Adrenal gland (tissue), 12 donors: ENCODE measurements around the gene OPCML. TPM values are rescaled to one million over a fixed set of nuclear protein-coding genes. Genes with fewer than 3 reads are reported as not detected.

Source experiments
- DNase-seq, 7 donors: peaks; one replicate each; pipeline ENCODE4 v3.0.0-alpha.2; 2019 to 2020
- H3K27ac ChIP-seq, 5 donors: fragments of 200-600 bp; sonication (generic) in 4 of 5; 1 replicate in 3 of 5; 2 replicates in 2 of 5; pipeline versions ENCODE4 v1.5.1 to v1.8.0; 2016 to 2020; ENCODE audit warnings: mild to moderate bottlenecking in 1 of 5
- H3K27me3 ChIP-seq: fragments of 200-600 bp; 2 replicates; pipeline ENCODE4 v1.8.0; 2021
- H3K36me3 ChIP-seq, 2 donors: fragments of 200-600 bp; replicated peaks in 1 of 2; 1 replicate in 1 of 2; 2 replicates in 1 of 2; pipeline versions ENCODE4 v1.5.1 to v1.8.0; 2018 to 2022
- H3K4me1 ChIP-seq, 2 donors: fragments of 200-600 bp; replicated peaks in 1 of 2; 1 replicate in 1 of 2; 2 replicates in 1 of 2; pipeline versions ENCODE4 v1.5.1 to v1.8.0; 2018 to 2021
- H3K4me3 ChIP-seq, 4 donors: fragments of 200-600 bp; sonication (generic) in 3 of 4; one replicate each; pipeline ENCODE4 v1.5.1; 2016 to 2018
- H3K9me3 ChIP-seq, 3 donors: fragments of 200-600 bp; sonication (generic) in 1 of 3; replicated peaks in 1 of 3; 1 replicate in 2 of 3; 2 replicates in 1 of 3; pipeline versions ENCODE4 v1.5.1 to v1.8.0; 2016 to 2021
- CTCF ChIP-seq, 6 experiments: fragments of 450-650 bp in 4 of 6; fragments of 200-600 bp in 2 of 6; sonication (generic) in 1 of 6; IDR thresholded peaks; 1 replicate in 5 of 6; 2 replicates in 1 of 6; pipeline versions ENCODE4 v1.5.1 to v1.8.0; 2016 to 2021; ENCODE audit warnings: antibody characterized with exemption in 6 of 6, mild to moderate bottlenecking in 2 of 6, moderate library complexity in 1 of 6
- POLR2A ChIP-seq, 2 donors: fragments of 450-650 bp; IDR thresholded peaks; one replicate each; pipeline ENCODE4 v1.6.1; 2017; ENCODE audit warnings: antibody characterized with exemption in 2 of 2, mild to moderate bottlenecking in 2 of 2, moderate library complexity in 1 of 2
- WGBS, 4 donors: extraction: QIAGEN DNeasy Blood & Tissue Kit in 2 of 4; methylation state at CpG; one replicate each; pipeline versions ENCODE4 v1.1.5 to v1.1.7; 2013 to 2017; 5-methylcytosine and 5-hydroxymethylcytosine counted together
- intact Hi-C, 2 donors: fragments of 100-400 bp; cut with DNase I; formaldehyde crosslinking; loops; one replicate each; pipeline versions ENCODE4 v1.14.1 to v1.15.0; 2022 to 2023
- polyA plus RNA-seq, 3 donors: library from polyadenylated mRNA; stranded (reverse); fragments of 200-250 nt in 2 of 3; fragments of 350-450 nt in 1 of 3; fragmentation: Illumina TruSeq in 1 of 3; extraction: RNeasy Lipid Tissue Mini Kit (QIAGEN cat#74804) in 1 of 3; gene quantifications; one replicate each; pipeline ENCODE4 v1.2.3, GENCODE V29; 2013 to 2014
- total RNA-seq, 9 donors: library from RNA; depleted of rRNA in 4 of 9; stranded (reverse); fragments of >200 nt in 4 of 9; fragments of 120-200 nt in 1 of 9; fragmentation: NEBNext Ultra II Directional in 1 of 9; extraction: Animal tissue kit (Norgen Biotek cat#: 25700) in 1 of 9; gene quantifications; one replicate each; pipeline versions ENCODE4 v1.1.0 to v1.2.4, GENCODE V29; 2013 to 2023
- donor health status: healthy with polysubstance abuse.
- donor health status: Bipolar disorder and iron deficiency.
- donor health status: DM: yes; HTN: yes; CAD: no.
- donor health status: DM: no; HTN: no; CAD: no.
- donor health status: DM: no; HTN: no; CAD: no.
- donor health status: DM: yes; HTN: yes; CAD: no.

Gene OPCML
- total and polyA plus RNA-seq, 12 donors = 0.10 to 5.5 (median 0.72) TPM; not detected in 5

GRCh38 chr11:132909021-132909606, 623.2 kb downstream of the OPCML start:
- Histone ChIP-seq H3K4me3 (no peak overlapping the region), H3K9me3 (no peaks in the 10 kb centered on the region), H3K27me3 (no peaks in the 10 kb centered on the region), H3K27ac (no peak overlapping the region), H3K36me3 (no peaks in the 10 kb centered on the region), H3K4me1 (no peaks in the 10 kb centered on the region)
- no peak for DNase-seq
- no peak for TF ChIP-seq POLR2A (IDR thresholded peaks at IDR 0.05)
- TF ChIP-seq CTCF (IDR thresholded peaks at IDR 0.05) = no peak
- intact Hi-C loops = no loop called here
- 70 to 90% (median 82%) methylated on average over 7 to 8 of the region's 8 CpGs for WGBS, 4 donors

- no peak overlapping the region for H3K27ac ChIP-seq
- H3K9me3 ChIP-seq = no peaks in the 10 kb centered on the region
- no peaks in the 10 kb centered on the region for H3K4me1 ChIP-seq
- H3K27me3 ChIP-seq = no peaks in the 10 kb centered on the region
- no peak for DNase-seq
- intact Hi-C loops = no loop called here
- no peak overlapping the region for H3K4me3 ChIP-seq
- 84 to 93% (median 92%) methylated on average over 4 of the region's 4 CpGs for WGBS, 4 donors
- no peaks in the 10 kb centered on the region for H3K36me3 ChIP-seq
- no peak for TF ChIP-seq POLR2A (IDR thresholded peaks at IDR 0.05)
- no peak for TF ChIP-seq CTCF (IDR thresholded peaks at IDR 0.05)
These were observed 623.9 kb downstream of the OPCML start for GRCh38 chr11:132908414-132908810.

- DNase-seq = no peak
- no peak overlapping the region for H3K4me3 ChIP-seq
- H3K27me3 ChIP-seq = no peaks in the 10 kb centered on the region
- H3K4me1 ChIP-seq = no peaks in the 10 kb centered on the region
- no peak for TF ChIP-seq CTCF (IDR thresholded peaks at IDR 0.05)
- TF ChIP-seq POLR2A (IDR thresholded peaks at IDR 0.05) = no peak
- H3K9me3 ChIP-seq = no peaks in the 10 kb centered on the region
- H3K36me3 ChIP-seq = no peaks in the 10 kb centered on the region
- intact Hi-C loops = no loop called here
- H3K27ac ChIP-seq = no peak overlapping the region
- 84 to 91% (median 85%) methylated on average over 8 of the region's 8 CpGs for WGBS, 4 donors
These were observed 624.5 kb downstream of the OPCML start for GRCh38 chr11:132907651-132908413.

- Histone ChIP-seq H3K4me1 (no peaks in the 10 kb centered on the region), H3K4me3 (no peak overlapping the region), H3K27ac (no peak overlapping the region), H3K36me3 (no peaks in the 10 kb centered on the region), H3K9me3 (no peaks in the 10 kb centered on the region), H3K27me3 (no peaks in the 10 kb centered on the region)
- no peak for DNase-seq
- intact Hi-C loops = no loop called here
- TF ChIP-seq POLR2A (IDR thresholded peaks at IDR 0.05) = no peak
- no peak for TF ChIP-seq CTCF (IDR thresholded peaks at IDR 0.05)
- 71 to 77% (median 75%) methylated on average over 5 of the region's 5 CpGs for WGBS, 4 donors
These were observed 627.7 kb downstream of the OPCML start for GRCh38 chr11:132904607-132905006.
